ENCODE measurements around the gene INF2.
"Not testable (repeated sequence)": the region's sequence is repeated elsewhere in the genome, so short reads cannot be mapped to it uniquely, and the experiment has no call there.

INF2 gene

GRCh38 chr14:104724407-104724980 lies 35.1 kb downstream of the INF2 start:
- DNase-seq = no peak

DNA sequence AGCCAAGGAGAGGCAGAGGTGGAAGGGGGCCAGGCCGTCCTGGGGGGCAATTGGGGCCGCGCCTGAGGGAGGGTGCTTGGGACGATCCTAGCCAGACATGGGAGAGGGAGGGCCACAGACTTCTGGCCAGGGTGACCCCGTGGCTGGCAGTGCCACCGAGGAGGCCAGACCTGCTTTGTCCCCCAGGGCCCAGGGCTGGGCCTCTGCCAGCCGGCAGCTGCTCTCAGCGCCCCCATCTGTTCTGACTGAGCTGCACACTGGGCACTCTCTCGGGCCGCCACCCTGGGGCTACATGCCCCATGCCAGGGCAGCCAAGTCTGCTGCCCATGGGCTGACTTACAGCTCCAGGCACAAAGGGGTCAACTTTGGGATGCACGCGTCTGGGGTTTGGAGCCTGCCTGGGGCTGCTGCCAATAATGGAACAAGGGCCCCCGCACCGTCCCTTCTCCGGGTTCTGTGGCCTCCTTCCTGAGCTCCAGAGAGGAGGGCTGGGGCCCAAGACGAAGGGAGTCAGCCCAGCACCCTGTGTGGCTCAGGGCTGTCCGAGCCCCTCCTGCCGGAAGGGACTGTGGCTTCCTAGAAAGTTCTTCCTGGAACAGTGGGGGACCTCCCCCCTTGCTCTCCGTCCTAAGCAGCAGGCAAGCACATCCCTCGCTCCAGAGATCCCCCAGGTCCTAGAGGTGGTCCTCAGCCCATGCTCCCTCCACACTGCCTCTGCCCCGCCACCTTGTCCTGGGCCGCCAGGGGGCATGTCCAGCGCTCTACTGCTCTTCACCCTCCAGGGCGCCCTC lies 35.8 kb downstream of the INF2 start:
- no peak for DNase-seq

- no peak for DNase-seq
These were observed 36.5 kb downstream of the INF2 start for GRCh38 chr14:104725772-104726548.

- DNase-seq = no peak
These were observed 37.4 kb downstream of the INF2 start for GRCh38 chr14:104726600-104727451.

GRCh38 chr14:104728631-104729030 lies 39.2 kb downstream of the INF2 start:
- DNase-seq = no peak

DNA sequence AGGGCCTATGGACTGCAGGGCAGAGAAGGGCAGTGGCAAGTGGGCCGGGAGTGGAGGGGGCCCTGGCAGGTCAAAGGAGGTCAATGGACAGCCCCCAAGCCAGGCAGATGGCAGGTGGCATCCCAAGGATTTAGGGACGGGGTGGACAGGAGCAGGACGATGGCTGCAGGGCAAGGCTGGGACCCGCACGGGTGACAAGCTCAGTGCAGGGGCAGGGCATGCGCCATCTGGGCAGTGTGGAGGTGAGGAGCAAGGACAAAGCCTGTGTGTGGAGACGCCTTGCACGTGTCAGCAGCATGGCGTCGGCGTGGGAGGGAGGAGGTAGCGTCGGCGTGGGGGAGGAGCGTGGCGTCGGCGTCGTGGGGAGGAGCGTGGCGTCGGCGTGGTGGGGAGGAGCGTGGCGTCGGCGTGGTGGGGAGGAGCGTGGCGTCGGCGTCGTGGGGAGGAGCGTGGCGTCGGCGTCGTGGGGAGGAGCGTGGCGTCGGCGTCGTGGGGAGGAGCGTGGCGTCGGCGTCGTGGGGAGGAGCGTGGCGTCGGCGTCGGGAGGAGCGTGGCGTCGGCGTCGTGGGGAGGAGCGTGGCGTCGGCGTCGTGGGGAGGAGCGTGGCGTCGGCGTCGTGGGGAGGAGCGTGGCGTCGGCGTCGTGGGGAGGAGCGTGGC lies 39.9 kb downstream of the INF2 start:
- DNase-seq = not testable (repeated sequence)

DNA sequence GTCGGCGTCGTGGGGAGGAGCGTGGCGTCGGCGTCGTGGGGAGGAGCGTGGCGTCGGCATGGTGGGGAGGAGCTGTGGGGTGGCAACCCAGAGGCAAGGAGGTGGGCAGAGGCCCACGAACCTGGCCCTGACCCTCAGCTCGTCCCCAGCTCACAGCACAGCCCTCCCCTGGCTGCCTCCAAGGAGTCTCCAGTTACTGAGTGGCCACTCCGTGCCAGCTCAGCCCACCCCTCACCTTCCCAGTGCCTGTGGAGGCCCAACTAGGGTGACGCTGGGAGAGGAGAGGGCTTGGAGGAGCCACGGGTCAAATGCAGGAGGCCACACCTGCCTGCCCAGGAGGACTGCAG lies 40.4 kb downstream of the INF2 start:
- DNase-seq = no peak

- no peak for DNase-seq
These were observed 41.1 kb downstream of the INF2 start for GRCh38 chr14:104730487-104730886.

DNA sequence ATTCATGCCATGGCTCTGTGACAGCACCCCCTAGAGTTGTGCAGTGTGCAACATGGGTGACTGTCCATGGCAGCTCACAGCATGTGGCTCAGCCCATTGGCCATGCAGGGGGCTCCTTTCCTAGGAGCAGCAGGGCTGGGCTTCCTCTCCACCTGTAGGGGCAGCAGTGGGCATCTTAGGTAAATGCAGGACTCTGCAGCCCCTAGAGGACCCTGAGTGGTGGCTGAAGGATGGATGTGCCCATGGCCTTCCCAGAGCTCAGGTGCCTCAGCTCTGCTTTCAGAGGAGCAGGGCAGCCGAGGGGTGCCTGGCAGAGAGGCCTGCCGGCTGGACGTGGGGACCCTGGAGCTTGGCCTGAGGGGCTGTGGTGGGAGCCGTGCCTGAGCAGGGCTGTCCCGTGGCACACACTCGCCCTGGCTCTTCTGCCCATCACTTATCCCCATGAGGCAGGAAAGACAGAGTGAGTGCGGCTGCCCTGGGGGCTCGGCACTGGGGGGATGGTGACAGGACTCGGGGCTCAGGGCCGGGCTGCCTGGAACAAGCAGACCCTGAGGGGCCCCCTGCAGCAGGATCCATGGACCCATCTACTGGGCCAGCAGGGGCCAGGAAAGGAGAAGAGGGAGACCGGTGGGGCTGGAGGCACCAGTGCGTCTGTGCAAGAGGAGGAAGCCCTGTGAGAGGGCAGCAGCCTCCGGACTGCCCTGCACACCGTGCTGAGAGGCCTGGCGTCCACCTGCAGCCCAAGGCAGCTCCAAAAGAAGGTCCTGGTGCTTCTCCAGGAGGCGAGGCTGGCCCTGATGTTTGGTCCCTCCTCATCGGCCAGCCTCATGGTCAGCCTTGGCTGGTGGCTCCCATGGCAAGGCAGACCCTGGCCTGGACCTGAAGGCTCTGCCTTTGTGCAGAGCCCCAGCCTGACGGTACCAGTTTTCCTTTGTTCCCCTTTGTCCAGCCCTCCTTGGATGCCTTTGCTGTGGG lies 42.2 kb downstream of the INF2 start:
- no peak for DNase-seq

DNA sequence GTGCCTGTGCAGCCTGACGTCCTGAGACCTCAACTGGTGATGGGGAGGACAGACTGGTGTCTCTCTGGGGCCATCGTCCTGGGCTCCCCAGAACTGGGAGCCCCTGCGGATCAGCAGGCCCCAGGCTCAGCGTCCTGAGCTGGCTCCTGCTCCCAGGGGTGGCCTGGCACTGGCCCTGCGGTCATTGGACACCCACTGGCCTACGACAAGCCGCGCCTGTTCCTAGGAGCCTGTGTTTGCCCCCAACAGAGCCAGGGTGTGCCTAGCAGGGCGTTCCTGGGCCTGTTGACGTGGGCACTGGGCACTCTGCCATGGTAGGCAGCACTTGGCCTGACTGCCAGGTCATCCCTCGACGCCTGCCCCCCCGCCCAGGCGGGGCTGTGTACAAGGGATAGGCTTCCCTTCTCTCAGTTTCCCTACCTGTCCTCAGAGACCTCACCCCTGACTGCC lies 43.0 kb downstream of the INF2 start:
- no peak for DNase-seq

DNA sequence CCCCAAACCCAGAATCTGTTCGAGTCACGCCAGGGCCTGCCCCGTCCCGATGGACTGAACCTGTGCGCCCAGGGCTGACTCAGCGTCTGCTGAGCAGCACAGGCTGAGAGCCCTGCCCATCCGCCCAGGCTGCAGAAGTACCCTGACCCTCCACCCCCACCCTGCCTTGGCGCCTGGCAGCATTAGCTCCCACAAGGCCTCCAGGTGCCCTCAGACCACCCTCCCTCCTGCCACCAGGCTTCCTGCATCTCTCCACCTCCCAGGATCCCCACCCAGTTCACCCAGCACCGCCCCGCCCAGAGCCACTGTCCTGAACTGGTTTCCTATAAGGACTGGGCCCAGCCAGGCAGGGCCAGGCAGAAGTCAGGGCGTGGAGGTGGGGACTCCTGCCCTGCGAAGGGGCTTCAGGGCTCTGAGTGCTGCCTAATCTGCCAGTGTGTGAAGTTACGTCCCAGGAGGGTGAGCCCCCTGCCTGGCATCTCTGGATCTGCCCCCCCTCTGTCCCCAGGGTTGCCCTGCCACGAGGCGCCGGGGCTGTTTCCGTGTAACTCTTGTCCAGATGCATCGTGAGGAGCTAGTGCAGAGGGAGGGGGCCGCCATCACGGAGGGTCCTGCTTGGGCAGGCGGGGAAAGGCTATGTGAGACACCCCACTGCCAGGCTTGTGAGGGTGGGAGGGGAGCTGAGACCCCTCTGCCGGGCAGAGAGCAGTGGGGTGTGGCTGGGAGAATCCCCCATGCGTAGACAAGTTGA lies 43.7 kb downstream of the INF2 start:
- DNase-seq = no peak

- DNase-seq = no peak
These were observed 44.7 kb downstream of the INF2 start for GRCh38 chr14:104734051-104734587.

GRCh38 chr14:104734601-104734990 lies 45.2 kb downstream of the INF2 start:
- no peak for DNase-seq

DNA sequence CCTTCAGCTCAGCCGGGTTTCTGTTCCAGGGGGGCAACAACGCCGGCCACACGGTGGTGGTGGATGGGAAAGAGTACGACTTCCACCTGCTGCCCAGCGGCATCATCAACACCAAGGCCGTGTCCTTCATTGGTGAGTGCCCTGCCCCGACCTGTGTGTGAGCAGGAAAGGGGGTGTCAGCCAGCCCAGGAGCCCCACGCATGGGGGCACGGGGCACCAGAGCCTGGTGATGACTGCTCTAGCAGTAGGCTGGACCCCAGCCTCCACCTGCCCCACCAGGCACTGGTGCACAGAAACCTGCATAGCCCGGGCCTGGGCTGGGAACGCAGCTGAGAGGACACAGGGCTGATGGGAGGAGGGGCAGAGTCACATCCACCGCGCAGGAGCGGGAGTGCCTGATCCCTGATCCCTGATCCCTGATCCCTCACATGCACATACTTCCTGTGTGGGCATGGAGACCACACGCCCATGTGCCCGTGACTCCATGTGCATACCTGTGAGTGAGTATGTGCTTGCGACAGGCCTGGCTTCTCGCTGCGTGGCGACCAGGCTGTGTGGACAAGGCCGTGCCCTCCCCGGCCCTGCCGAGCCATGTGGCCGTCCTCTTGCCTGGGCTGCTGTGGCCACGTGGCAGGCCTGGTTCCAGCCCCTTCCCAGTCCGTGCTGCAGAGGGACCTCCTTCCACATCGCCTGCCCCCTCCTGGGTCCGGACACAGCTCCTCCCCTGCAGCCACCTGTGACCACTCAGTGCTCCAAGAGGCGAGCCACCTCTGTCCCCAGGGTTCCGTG lies 45.8 kb downstream of the INF2 start:
- DNase-seq = no peak

DNA sequence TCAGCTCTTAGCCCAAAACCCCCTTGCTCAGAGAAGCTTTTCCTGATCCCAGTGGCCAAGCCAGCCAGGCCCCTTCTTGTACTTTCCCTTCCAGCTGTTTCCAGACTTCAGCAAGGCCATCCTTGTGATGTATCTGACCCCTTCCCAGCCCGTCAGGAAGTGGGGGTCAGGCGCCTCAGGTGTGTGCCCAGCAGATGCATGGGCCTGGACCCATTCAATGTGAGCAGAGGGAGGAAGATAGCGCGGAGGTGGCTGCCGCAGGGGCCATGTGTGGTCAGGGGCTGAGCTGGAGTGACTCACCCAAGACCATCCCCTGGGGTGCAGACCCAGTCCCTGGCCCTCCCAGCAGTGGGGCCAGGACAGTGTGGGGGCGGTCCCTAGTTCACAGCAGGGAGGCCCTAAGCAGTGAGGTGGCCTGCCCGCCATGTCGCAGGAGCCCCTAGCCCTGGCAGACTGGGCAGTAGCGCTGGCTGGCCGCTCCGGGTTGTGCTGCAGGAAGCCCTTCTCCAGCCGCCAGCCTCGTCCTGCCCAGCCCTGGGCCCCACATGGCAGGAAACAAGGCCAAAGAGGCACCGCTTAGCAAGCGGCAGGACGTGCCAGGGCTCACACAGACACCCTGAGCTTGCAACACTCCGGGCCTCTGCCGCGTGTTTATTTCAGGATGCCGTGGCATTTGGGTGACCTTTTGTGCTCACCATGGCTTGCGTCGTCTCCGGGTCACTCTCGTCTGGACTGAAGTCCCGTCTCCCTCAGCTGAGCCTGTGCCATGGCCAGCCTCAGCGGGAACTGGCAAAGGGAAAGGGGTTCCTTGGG lies 46.6 kb downstream of the INF2 start:
- no peak for DNase-seq

DNA sequence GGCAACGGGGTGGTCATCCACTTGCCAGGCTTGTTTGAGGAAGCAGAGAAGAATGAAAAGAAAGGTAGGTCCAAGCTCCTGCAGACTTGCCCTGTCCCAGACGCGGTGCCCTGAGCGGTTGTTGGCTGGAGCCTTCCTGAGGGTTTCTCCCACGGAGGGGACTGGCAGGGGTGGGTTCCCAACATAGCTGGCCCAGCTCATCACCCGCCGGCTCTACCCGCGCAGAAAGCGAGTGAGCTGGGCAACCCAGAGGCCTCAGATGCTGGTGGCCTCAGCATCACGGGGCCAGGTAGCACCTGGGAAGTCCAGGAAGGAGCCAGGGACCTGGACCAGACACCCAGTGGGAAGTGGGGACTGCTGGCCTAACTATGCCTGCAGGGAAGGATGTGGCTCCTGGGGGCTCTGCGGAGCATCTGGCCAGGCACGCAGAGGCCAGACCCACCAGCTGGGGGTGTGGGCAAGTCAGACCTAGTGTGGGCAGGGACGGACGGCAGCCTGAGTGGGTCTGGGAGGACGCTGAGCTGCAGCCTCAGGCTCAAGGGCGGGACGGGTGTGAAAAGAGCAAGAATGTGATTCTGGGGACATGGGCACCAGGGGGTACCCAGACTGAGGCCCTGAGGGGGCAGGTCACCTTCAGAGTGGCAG lies 49.1 kb downstream of the INF2 start:
- DNase-seq = no peak

- no peak for DNase-seq
These were observed 49.6 kb downstream of the INF2 start for GRCh38 chr14:104739026-104739425.
